ENCODE data around the gene IRGC.

DNA sequence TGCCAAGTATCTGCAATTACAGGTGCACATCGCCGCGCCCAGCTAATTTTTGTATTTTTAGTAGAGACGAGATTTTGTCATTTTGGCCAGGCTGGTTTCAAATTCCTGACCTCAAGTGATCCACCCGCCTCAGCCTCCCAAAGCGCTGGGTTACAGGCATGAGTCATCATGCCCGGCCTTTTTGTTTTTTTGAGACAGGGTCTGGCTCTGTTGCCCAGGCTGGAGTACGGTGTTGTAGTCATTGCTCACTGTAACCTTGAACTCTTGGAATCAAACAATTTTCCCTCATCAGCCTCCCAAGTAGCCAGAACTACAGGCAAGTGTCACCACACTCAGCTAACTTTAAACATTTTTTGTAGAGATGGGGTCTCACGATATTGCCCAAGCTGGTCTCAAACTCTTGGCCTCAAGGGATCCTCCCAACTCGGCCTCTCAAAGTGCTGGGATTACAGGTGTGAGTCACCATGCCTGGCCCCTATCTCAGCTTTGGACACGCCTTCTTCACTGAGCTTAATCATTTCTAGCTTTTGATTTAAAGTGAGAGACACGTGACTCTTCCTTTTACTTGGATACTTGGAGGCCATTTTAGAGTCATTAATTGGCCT is 4.0 kb upstream of the IRGC start:
- TF ChIP-seq ZFP3 (CRISPR knock-in tag; IDR thresholded peaks at IDR 0.05) (no peak), PATZ1 (CRISPR knock-in tag; IDR thresholded peaks at IDR 0.05; ENCODE audit: borderline replicate concordance) (no peak), ISL1 (CRISPR knock-in tag; IDR thresholded peaks at IDR 0.05) (no peak), BACH2 (CRISPR knock-in tag; IDR thresholded peaks at IDR 0.05; ENCODE audit: borderline replicate concordance) (no peak), ARNTL (CRISPR knock-in tag; IDR thresholded peaks at IDR 0.05; ENCODE audit: borderline replicate concordance, low read depth) (no peak), RARB (CRISPR knock-in tag; IDR thresholded peaks at IDR 0.05) (no peak), POU6F1 (CRISPR knock-in tag; IDR thresholded peaks at IDR 0.05; ENCODE audit: borderline replicate concordance, low read depth) (no peak), ZFP30 (CRISPR knock-in tag; IDR thresholded peaks at IDR 0.05) (no peak), ZNF565 (CRISPR knock-in tag; conservative IDR thresholded peaks at IDR 0.05; ENCODE audit: low read depth) (no peak), SNAI2 (CRISPR knock-in tag; IDR thresholded peaks at IDR 0.05) (no peak)
- TF ChIP-seq, protein P1, sequence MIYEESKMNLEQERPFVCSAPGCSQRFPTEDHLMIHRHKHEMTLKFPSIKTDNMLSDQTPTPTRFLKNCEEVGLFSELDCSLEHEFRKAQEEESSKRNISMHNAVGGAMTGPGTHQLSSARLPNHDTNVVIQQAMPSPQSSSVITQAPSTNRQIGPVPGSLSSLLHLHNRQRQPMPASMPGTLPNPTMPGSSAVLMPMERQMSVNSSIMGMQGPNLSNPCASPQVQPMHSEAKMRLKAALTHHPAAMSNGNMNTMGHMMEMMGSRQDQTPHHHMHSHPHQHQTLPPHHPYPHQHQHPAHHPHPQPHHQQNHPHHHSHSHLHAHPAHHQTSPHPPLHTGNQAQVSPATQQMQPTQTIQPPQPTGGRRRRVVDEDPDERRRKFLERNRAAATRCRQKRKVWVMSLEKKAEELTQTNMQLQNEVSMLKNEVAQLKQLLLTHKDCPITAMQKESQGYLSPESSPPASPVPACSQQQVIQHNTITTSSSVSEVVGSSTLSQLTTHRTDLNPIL (CRISPR knock-in tag; IDR thresholded peaks at IDR 0.05; ENCODE audit: low read depth): no peak
